Hepatocyte (in vitro differentiated cells): ENCODE data around the gene TIAM1. TPM values are rescaled to one million over a fixed set of nuclear protein-coding genes. Genes with fewer than 3 reads are reported as not detected.

ENCODE experiments used
- DNase-seq: peaks from one replicate; pipeline ENCODE4 v3.0.0-alpha.2; 2016; ENCODE audit warnings: low spot score
- H2AFZ ChIP-seq: fragments of 200-600 bp; sonication (generic); 2 replicates; pipeline ENCODE4 v1.6.0; 2016; ENCODE audit warnings: antibody characterized with exemption, mild to moderate bottlenecking
- H3K27ac ChIP-seq: fragments of 200-600 bp; sonication (generic); 2 replicates; pipeline ENCODE4 v1.5.1; 2016; ENCODE audit warnings: mild to moderate bottlenecking
- H3K27me3 ChIP-seq: fragments of 200-600 bp; sonication (generic); 2 replicates; pipeline ENCODE4 v1.6.1; 2016
- H3K36me3 ChIP-seq: fragments of 200-600 bp; sonication (generic); replicated peaks from 2 replicates; pipeline ENCODE4 v1.5.1; 2016; ENCODE audit warnings: low read depth; ENCODE audit not compliant: insufficient read depth
- H3K4me1 ChIP-seq: fragments of 200-600 bp; sonication (generic); 2 replicates; pipeline ENCODE4 v1.5.1; 2016; ENCODE audit warnings: mild to moderate bottlenecking, moderate library complexity; ENCODE audit not compliant: insufficient read depth
- H3K4me2 ChIP-seq: fragments of 200-600 bp; sonication (generic); 2 replicates; pipeline ENCODE4 v1.6.0; 2016
- H3K4me3 ChIP-seq: fragments of 200-600 bp; sonication (generic); 2 replicates; pipeline ENCODE4 v1.5.1; 2016; ENCODE audit warnings: mild to moderate bottlenecking
- H3K79me2 ChIP-seq: fragments of 200-600 bp; sonication (generic); 2 replicates; pipeline ENCODE4 v1.6.0; 2017; ENCODE audit warnings: mild to moderate bottlenecking
- H3K9me2 ChIP-seq: fragments of 200-600 bp; sonication (generic); replicated peaks from 2 replicates; pipeline ENCODE4 v1.6.0; 2017; ENCODE audit warnings: mild to moderate bottlenecking; ENCODE audit not compliant: insufficient read depth
- H3K9me3 ChIP-seq: fragments of 200-600 bp; sonication (generic); 2 replicates; pipeline ENCODE4 v1.5.1; 2016; ENCODE audit warnings: low read depth, mild to moderate bottlenecking
- H4K20me1 ChIP-seq: fragments of 200-600 bp; sonication (generic); 2 replicates; pipeline ENCODE4 v1.6.0; 2016; ENCODE audit warnings: mild to moderate bottlenecking; ENCODE audit not compliant: insufficient read depth, poor library complexity, severe bottlenecking
- CTCF ChIP-seq: fragments of 200-600 bp; sonication (generic); IDR thresholded peaks from 2 replicates; pipeline ENCODE4 v1.5.1; 2016; ENCODE audit warnings: antibody characterized with exemption, mild to moderate bottlenecking; ENCODE audit not compliant: poor library complexity
- EZH2 ChIP-seq: fragments of 200-600 bp; sonication (generic); IDR thresholded peaks from 2 replicates; pipeline ENCODE4 v1.6.1; 2016; ENCODE audit warnings: antibody characterized with exemption, mild to moderate bottlenecking, borderline replicate concordance
- EZH2phosphoT487 ChIP-seq: fragments of 200-600 bp; sonication (generic); IDR thresholded peaks from one replicate; pipeline ENCODE4 v1.6.1; 2018; ENCODE audit warnings: antibody characterized with exemption, mild to moderate bottlenecking, low read depth, moderate library complexity; ENCODE audit not compliant: unreplicated experiment, severe bottlenecking
- WGBS: methylation state at CpG from one replicate; pipeline ENCODE4 v1.1.6; 2016; ENCODE audit warnings: low lambda C conversion rate; ENCODE audit errors: missing lambda C conversion rate; 5-methylcytosine and 5-hydroxymethylcytosine counted together
- polyA plus RNA-seq: library from polyadenylated mRNA; unstranded; fragments of >200 nt; fragmentation: Nextera tagmentation; extraction: Ambion mirVana; gene quantifications from 2 replicates; pipeline ENCODE4 v1.2.1, GENCODE V29; 2016
- total RNA-seq: library from RNA; depleted of rRNA; stranded (reverse); fragments of >200 nt; gene quantifications from 2 replicates; pipeline ENCODE4 v1.2.3, GENCODE V29; 2014

Gene TIAM1
- total and polyA plus RNA-seq, 2 experiments from 2014 or later = 8.8 TPM

GRCh38 chr21:31252091-31252490 lies 92.0 kb downstream of the TIAM1 start:
- no peaks in the 10 kb centered on the region for H3K9me3 ChIP-seq
- H3K9me2 ChIP-seq = no peaks in the 10 kb centered on the region
- H3K4me2 ChIP-seq = no peak overlapping the region
- H3K4me1 ChIP-seq = no peaks in the 10 kb centered on the region
- WGBS = 96% methylated on average over 14 of the region's 14 CpGs
- no peaks in the 10 kb centered on the region for H4K20me1 ChIP-seq
- H3K27ac ChIP-seq = no peak overlapping the region
- no peaks in the 10 kb centered on the region for H3K27me3 ChIP-seq
- H3K36me3 ChIP-seq = no peaks in the 10 kb centered on the region
- no peaks in the 10 kb centered on the region for H3K79me2 ChIP-seq
- TF ChIP-seq EZH2 (no peak), EZH2phosphoT487 (no peak), CTCF (no peak)
- H3K4me3 ChIP-seq = no peak overlapping the region
- H2AFZ ChIP-seq = no peak overlapping the region
- DNase-seq = no peak

GRCh38 chr21:31251686-31252085 lies 92.4 kb downstream of the TIAM1 start:
- Histone ChIP-seq H3K4me1 (no peaks in the 10 kb centered on the region), H3K36me3 (no peaks in the 10 kb centered on the region), H3K9me2 (no peaks in the 10 kb centered on the region), H3K9me3 (no peaks in the 10 kb centered on the region), H3K4me2 (no peak overlapping the region), H3K27me3 (no peaks in the 10 kb centered on the region), H3K79me2 (no peaks in the 10 kb centered on the region), H3K4me3 (no peak overlapping the region), H3K27ac (no peak overlapping the region), H4K20me1 (no peaks in the 10 kb centered on the region), H2AFZ (no peak overlapping the region)
- DNase-seq = no peak
- 98% methylated on average over 28 of the region's 28 CpGs for WGBS
- no peak for TF ChIP-seq CTCF
- TF ChIP-seq EZH2phosphoT487 = no peak
- TF ChIP-seq EZH2 = no peak

- no peaks in the 10 kb centered on the region for H4K20me1 ChIP-seq
- H3K4me2 ChIP-seq = no peak overlapping the region
- H3K79me2 ChIP-seq = no peaks in the 10 kb centered on the region
- 61% methylated on average over 2 of the region's 2 CpGs for WGBS
- H3K4me3 ChIP-seq = no peak overlapping the region
- H3K36me3 ChIP-seq = no peaks in the 10 kb centered on the region
- TF ChIP-seq EZH2phosphoT487 (no peak), CTCF (no peak), EZH2 (no peak)
- no peaks in the 10 kb centered on the region for H3K9me2 ChIP-seq
- H3K27me3 ChIP-seq = no peaks in the 10 kb centered on the region
- H3K9me3 ChIP-seq = peaks cover 5% of the 10 kb centered on the region
- H3K27ac ChIP-seq = no peak overlapping the region
- no peak for DNase-seq
- no peaks in the 10 kb centered on the region for H3K4me1 ChIP-seq
- H2AFZ ChIP-seq = no peak overlapping the region
Observed at GRCh38 chr21:31248598-31248997, 95.5 kb downstream of the TIAM1 start.

- Histone ChIP-seq H3K79me2 (no peaks in the 10 kb centered on the region), H4K20me1 (no peaks in the 10 kb centered on the region), H3K27me3 (no peaks in the 10 kb centered on the region), H3K9me3 (peaks cover 11% of the 10 kb centered on the region), H2AFZ (no peak overlapping the region), H3K36me3 (no peaks in the 10 kb centered on the region), H3K4me1 (no peaks in the 10 kb centered on the region), H3K4me2 (no peak overlapping the region), H3K4me3 (no peak overlapping the region), H3K27ac (no peak overlapping the region), H3K9me2 (no peaks in the 10 kb centered on the region)
- DNase-seq = no peak
- TF ChIP-seq EZH2 (no peak), EZH2phosphoT487 (no peak), CTCF (no peak)
- 90% methylated on average over 2 of the region's 2 CpGs for WGBS
Observed at GRCh38 chr21:31243611-31244010, 100.5 kb downstream of the TIAM1 start.
